Fibroblast of skin of right quadriceps (primary cell): ENCODE data around the gene FBXW7.
A peak's percentile ranks its signal among the peaks of the same experiment; 100 is the strongest.

ENCODE experiments used
- DNase-seq: peaks from one replicate; pipeline ENCODE4 v3.0.0-alpha.2; 2013

FBXW7 gene

GRCh38 chr4:152364383-152364782 lies 171.5 kb downstream of the FBXW7 start:
- DNase-seq, result no peak

- no peak for DNase-seq
Observed at GRCh38 chr4:152363904-152364303, 172.0 kb downstream of the FBXW7 start.

GRCh38 chr4:152363086-152363485 lies 172.8 kb downstream of the FBXW7 start:
- DNase-seq, result peak; percentile 75

- peak; percentile 16 for DNase-seq
Observed at GRCh38 chr4:152360045-152360410, 175.9 kb downstream of the FBXW7 start.

- DNase-seq, result no peak
Observed at GRCh38 chr4:152359208-152360044, 176.5 kb downstream of the FBXW7 start.

GRCh38 chr4:152357206-152357605 lies 178.7 kb downstream of the FBXW7 start:
- peak; percentile 50 for DNase-seq

GRCh38 chr4:152356428-152357034 lies 179.4 kb downstream of the FBXW7 start:
- peak; percentile 48 for DNase-seq

GRCh38 chr4:152352622-152353116 lies 183.2 kb downstream of the FBXW7 start:
- peak; percentile 96 for DNase-seq

- DNase-seq, result no peak
Observed at GRCh38 chr4:152352215-152352614, 183.7 kb downstream of the FBXW7 start.

- DNase-seq, result no peak
Observed at GRCh38 chr4:152351080-152351479, 184.8 kb downstream of the FBXW7 start.

GRCh38 chr4:152348670-152349069 lies 187.2 kb downstream of the FBXW7 start:
- DNase-seq, result no peak

- DNase-seq, result no peak
Observed at GRCh38 chr4:152346979-152347378, 188.9 kb downstream of the FBXW7 start.

- no peak for DNase-seq
Observed at GRCh38 chr4:152346526-152346925, 189.4 kb downstream of the FBXW7 start.

- no peak for DNase-seq
Observed at GRCh38 chr4:152344001-152344400, 191.9 kb downstream of the FBXW7 start.

GRCh38 chr4:152342293-152342692 lies 193.6 kb downstream of the FBXW7 start:
- DNase-seq, result peak; percentile 38

GRCh38 chr4:152340818-152341217 lies 195.1 kb downstream of the FBXW7 start:
- no peak for DNase-seq

GRCh38 chr4:152339576-152339975 lies 196.3 kb downstream of the FBXW7 start:
- DNase-seq, result no peak

- DNase-seq, result no peak
Observed at GRCh38 chr4:152334931-152335330, 201.0 kb downstream of the FBXW7 start.

GRCh38 chr4:152331042-152331441 lies 204.8 kb downstream of the FBXW7 start:
- no peak for DNase-seq

GRCh38 chr4:152328582-152328981 lies 207.3 kb downstream of the FBXW7 start:
- no peak for DNase-seq

GRCh38 chr4:152327606-152328453 lies 208.1 kb downstream of the FBXW7 start:
- no peak for DNase-seq

GRCh38 chr4:152325831-152326230 lies 210.1 kb downstream of the FBXW7 start:
- DNase-seq, result no peak

GRCh38 chr4:152323221-152323620 lies 212.7 kb downstream of the FBXW7 start:
- no peak for DNase-seq
